H1 (cell line): ENCODE data around the gene FLOT1. TPM values are rescaled to one million over a fixed set of nuclear protein-coding genes. Genes with fewer than 3 reads are reported as not detected.

ENCODE experiments used
- ASH2L ChIP-seq: fragments of 200-600, 300-600 bp; sonication (generic); IDR thresholded peaks from one replicate; pipeline ENCODE4 v1.7.1; 2017; ENCODE audit warnings: low read length
- YY1 ChIP-seq: IDR thresholded peaks from 2 replicates; pipeline ENCODE4 v1.6.1; 2011; ENCODE audit warnings: low read depth, mild to moderate bottlenecking, low read length
- polyA plus RNA-seq, 7 experiments: library from polyadenylated mRNA; depleted of rRNA in 3 of 7; stranded (reverse) in 5 of 7; unstranded in 2 of 7; fragments of >200 nt in 5 of 7; fragments of 200-250 nt in 2 of 7; gene quantifications; 1 replicate in 5 of 7; 2 replicates in 1 of 7; 4 replicates in 1 of 7; pipeline versions ENCODE4 v1.2.1 to v1.2.3, GENCODE V29; 2011 to 2013; ENCODE audit warnings: missing spikeins in 2 of 7, mixed read lengths in 2 of 7
- total RNA-seq: library from RNA; stranded (reverse); fragmentation: NEBNext Ultra II Directional; extraction: Animal tissue kit (Norgen Biotek cat#: 25700); gene quantifications from 2 replicates; pipeline ENCODE4 v1.2.1, GENCODE V29; 2021

The FLOT1 gene
- total and polyA plus RNA-seq, 2 of the 8 experiments (the other 6 are each of a cell fraction or from before 2014, with no cell fraction given): 87.5 to 88.1 TPM

GRCh38 chr6:30743099-30744053 lies 889 bp upstream of the FLOT1 start (continued):
- no peak for TF ChIP-seq ASH2L
- 0 out of 2 replicates have a peak, but pooled peaks have one; percentile 8 for TF ChIP-seq YY1
